Erythroblast (primary cell): ENCODE results near the gene MED16.

Experiments used
- GATA1 ChIP-seq: IDR thresholded peaks from 2 replicates; pipeline ENCODE4 v1.6.1; 2011; ENCODE audit warnings: low read depth, mild to moderate bottlenecking, control low read depth, low read length, moderate library complexity
- POLR2A ChIP-seq: IDR thresholded peaks from 2 replicates; pipeline ENCODE4 v1.6.1; 2011; ENCODE audit warnings: mild to moderate bottlenecking, low read length

- TF ChIP-seq POLR2A (no peak), GATA1 (no peak)
These were observed 34.9 kb upstream of the MED16 start for GRCh38 chr19:927780-928401.
